ENCODE data around the gene PRPH2. TPM values are rescaled to one million over a fixed set of nuclear protein-coding genes. Genes with fewer than 3 reads are reported as not detected.

The PRPH2 gene
- polyA plus RNA-seq, 1 of the 3 experiments (the other 2 are of a cell fraction), result not detected

GRCh38 chr6:42742116-42742894 is 19.9 kb upstream of the PRPH2 start:
- Histone ChIP-seq H3K4me1 (ENCODE audit: control insufficient read depth in 1 of 2, insufficient read depth in 2 of 2, low read depth in 1 of 2, low read length in 1 of 2) (peaks cover 15 to 21% of the 10 kb centered on the region in 2 experiments; a peak in 2 of 4 replicates), H3K27ac (ENCODE audit: low read depth in 2 of 2, low read length in 1 of 2) (peak overlapping the region; percentile 56 to 58), H3K9ac (no peak overlapping the region), H3K9me3 (no peaks in the 10 kb centered on the region), H3F3A (replicated peaks; ENCODE audit: insufficient read depth) (peaks cover 21% of the 10 kb centered on the region), H3K4me2 (no peak overlapping the region; the same call in none of the 2 replicates), H3K4me3 (ENCODE audit: low read depth in 2 of 2, low read length in 1 of 2) (no peak overlapping the region), H3K9me2 (no peaks in the 10 kb centered on the region), H3K36me3 (replicated peaks in 1 of 2; ENCODE audit: control insufficient read depth in 1 of 2, insufficient read depth in 2 of 2, low read length in 1 of 2) (no peaks in the 10 kb centered on the region), H3K27me3 (ENCODE audit: insufficient read depth) (no peaks in the 10 kb centered on the region), H4K20me1 (ENCODE audit: insufficient read depth) (peaks cover 7% of the 10 kb centered on the region; the same call in 1 of the 2 replicates), H2AFZ (ENCODE audit: low read depth) (0 out of 2 replicates have a peak overlapping the region, but pooled peaks have one; percentile 12), H3K79me2 (ENCODE audit: insufficient read depth) (peaks cover 29% of the 10 kb centered on the region)
- CTCF ChIA-PET, result interaction anchor here (1.1 to 2.2 kb wide), 3 partner anchors 16 to 133 kb away, joined by 3 to 19 read pairs (median 5); no protein-coding TSS in a partner anchor
- 39% methylated on average over 5 of the region's 5 CpGs for WGBS (ENCODE audit: low lambda C conversion rate)
- TF ChIP-seq FOSL2 (IDR thresholded peaks at IDR 0.05; ENCODE audit: borderline replicate concordance, low read depth) (peak; percentile 38; the same call in 1 of the 2 replicates), MAX (IDR thresholded peaks at IDR 0.05; ENCODE audit: low read depth) (no peak), EZH2phosphoT487 (IDR thresholded peaks at IDR 0.05; ENCODE audit: borderline replicate concordance, low read depth) (no peak), GATA2 (CRISPR knock-in tag; IDR thresholded peaks at IDR 0.05) (no peak), SMC3 (IDR thresholded peaks at IDR 0.05; ENCODE audit: low read depth, low read length) (no peak), TCF12 (IDR thresholded peaks at IDR 0.05) (peak; percentile 72), JUND (IDR thresholded peaks at IDR 0.05) (no peak; the same call in 1 of the 2 replicates), RAD21 (IDR thresholded peaks at IDR 0.05; ENCODE audit: low read length) (no peak), POLR2AphosphoS5 (IDR thresholded peaks at IDR 0.05; ENCODE audit: low read depth, low read length) (no peak), RFX5 (IDR thresholded peaks at IDR 0.05; ENCODE audit: low read length) (no peak), RCOR1 (IDR thresholded peaks at IDR 0.05; ENCODE audit: low read length) (no peak), USF1 (IDR thresholded peaks at IDR 0.05; ENCODE audit: borderline replicate concordance, low read depth) (no peak), YY1 (IDR thresholded peaks at IDR 0.05; ENCODE audit: low read depth) (no peak), ELF1 (IDR thresholded peaks at IDR 0.05) (no peak), TEAD4 (IDR thresholded peaks at IDR 0.05; ENCODE audit: borderline replicate concordance, insufficient read depth) (no peak), PBX3 (IDR thresholded peaks at IDR 0.05) (peak; percentile 86), ZBTB33 (IDR thresholded peaks at IDR 0.05; ENCODE audit: borderline replicate concordance, low read depth) (no peak), CHD2 (IDR thresholded peaks at IDR 0.05; ENCODE audit: low read length, partially characterized antibody) (no peak), RXRA (IDR thresholded peaks at IDR 0.05; ENCODE audit: borderline replicate concordance, low read depth) (no peak)
- POLR2A ChIA-PET, result interaction anchor here (0.6 kb wide), 1 partner anchor 670 kb away, joined by 3 read pairs; no protein-coding TSS in a partner anchor
- peak; percentile 47 for DNase-seq

All from SK-N-SH (cell line).